ENCODE measurements around the gene ADGRV1. TPM values are rescaled to one million over a fixed set of nuclear protein-coding genes. Genes with fewer than 3 reads are reported as not detected.

ADGRV1 gene
- total RNA-seq, 4 donors from 2014 or later: 0.08 to 0.87 (median 0.41) TPM

GRCh38 chr5:91183743-91184142 lies 625.1 kb downstream of the ADGRV1 start:
- no peak overlapping the region for H3K4me3 ChIP-seq
- H3K4me1 ChIP-seq: peaks cover 0 to 20% (median 7%) of the 10 kb centered on the region in 3 donors
- no peaks in the 10 kb centered on the region for H3K27me3 ChIP-seq
- no peak for TF ChIP-seq EP300 (IDR thresholded peaks at IDR 0.05)
- TF ChIP-seq POLR2AphosphoS5 (IDR thresholded peaks at IDR 0.05): no peak
- no peak for TF ChIP-seq POLR2A (IDR thresholded peaks at IDR 0.05)
- TF ChIP-seq CTCF (IDR thresholded peaks at IDR 0.05): no peak
- 66 to 78% methylated on average over 2 to 4 of the region's 4 CpGs for WGBS, 2 donors (ENCODE audit: low coverage in 1 of 2)
- H3K36me3 ChIP-seq: no peaks in the 10 kb centered on the region
- ATAC-seq: no peak
- peak overlapping the region in 3 of 4 donors; percentile 29 to 63 (median 51) for H3K27ac ChIP-seq
- H3K9me3 ChIP-seq: no peaks in the 10 kb centered on the region

DNA sequence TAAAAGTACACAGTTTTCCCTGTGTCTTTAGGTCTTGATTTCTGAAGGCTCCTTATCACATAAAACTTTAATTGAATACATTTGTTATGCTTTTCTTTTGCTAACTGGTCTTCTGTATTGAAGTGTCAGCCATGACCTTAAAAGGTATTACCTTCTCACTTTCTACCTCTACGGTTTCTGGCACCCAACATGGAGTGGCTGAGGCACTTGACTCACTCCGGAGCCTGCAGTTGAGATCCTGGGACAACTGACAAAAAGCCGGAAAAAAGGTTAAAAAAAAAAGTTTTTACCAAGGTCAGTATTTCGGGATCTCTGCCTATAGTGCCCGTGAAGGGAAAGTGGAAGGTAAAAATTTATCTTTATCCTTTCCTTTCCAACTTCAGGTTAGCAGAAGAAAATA lies 627.5 kb downstream of the ADGRV1 start:
- Histone ChIP-seq H3K4me1 (peaks cover 2 to 33% (median 3%) of the 10 kb centered on the region in 3 donors), H3K27ac (no peak overlapping the region), H3K4me3 (no peak overlapping the region), H3K36me3 (no peaks in the 10 kb centered on the region), H3K27me3 (no peaks in the 10 kb centered on the region), H3K9me3 (no peaks in the 10 kb centered on the region)
- ATAC-seq: no peak
- 84 to 96% methylated on average over 3 to 5 of the region's 5 CpGs for WGBS, 2 donors (ENCODE audit: low coverage in 1 of 2)
- TF ChIP-seq CTCF (IDR thresholded peaks at IDR 0.05) (no peak), POLR2A (IDR thresholded peaks at IDR 0.05) (no peak), EP300 (IDR thresholded peaks at IDR 0.05) (no peak)

- Histone ChIP-seq H3K4me1 (peaks cover 2 to 33% (median 3%) of the 10 kb centered on the region in 3 donors), H3K27ac (no peak overlapping the region), H3K9me3 (no peaks in the 10 kb centered on the region), H3K4me3 (no peak overlapping the region), H3K27me3 (no peaks in the 10 kb centered on the region), H3K36me3 (no peaks in the 10 kb centered on the region)
- no peak for TF ChIP-seq EP300 (IDR thresholded peaks at IDR 0.05)
- TF ChIP-seq POLR2A (IDR thresholded peaks at IDR 0.05): no peak
- no peak for TF ChIP-seq CTCF (IDR thresholded peaks at IDR 0.05)
- no peak for TF ChIP-seq POLR2AphosphoS5 (IDR thresholded peaks at IDR 0.05)
- 87 to 98% methylated on average over 3 of the region's 3 CpGs for WGBS, 2 donors (ENCODE audit: low coverage in 1 of 2)
- no peak for ATAC-seq
These were observed 628.4 kb downstream of the ADGRV1 start for GRCh38 chr5:91187032-91187431.

DNA sequence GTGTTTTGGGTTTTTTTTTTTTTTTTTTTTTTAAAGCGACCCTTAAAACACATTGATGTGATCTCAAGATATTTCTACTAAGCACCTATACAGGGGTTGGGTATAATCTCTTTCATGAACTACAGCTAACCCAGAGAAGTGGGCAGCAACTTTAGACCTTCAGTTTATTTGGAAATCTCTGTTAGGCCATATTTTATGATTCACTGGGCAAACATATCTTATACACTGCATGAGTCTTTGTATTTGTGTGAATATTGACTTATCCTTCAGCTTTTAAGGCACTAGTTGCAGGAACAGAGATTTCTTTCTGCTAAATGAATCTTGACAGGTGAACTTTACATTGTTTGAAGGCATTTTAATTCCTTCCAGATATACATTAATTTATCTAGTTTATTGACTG lies 630.2 kb downstream of the ADGRV1 start:
- ATAC-seq: no peak
- TF ChIP-seq POLR2A (IDR thresholded peaks at IDR 0.05): no peak
- no peak for TF ChIP-seq EP300 (IDR thresholded peaks at IDR 0.05)
- no peak for TF ChIP-seq POLR2AphosphoS5 (IDR thresholded peaks at IDR 0.05)
- H3K4me3 ChIP-seq: no peak overlapping the region
- 92 to 100% methylated on average over 1 of the region's 1 CpG for WGBS, 2 donors (ENCODE audit: low coverage in 1 of 2)
- peak overlapping the region in 1 of 4 donors; percentile 79 for H3K27ac ChIP-seq
- H3K27me3 ChIP-seq: no peaks in the 10 kb centered on the region
- no peaks in the 10 kb centered on the region for H3K36me3 ChIP-seq
- H3K9me3 ChIP-seq: no peaks in the 10 kb centered on the region
- peaks cover 1 to 29% (median 2%) of the 10 kb centered on the region in 3 donors for H3K4me1 ChIP-seq

DNA sequence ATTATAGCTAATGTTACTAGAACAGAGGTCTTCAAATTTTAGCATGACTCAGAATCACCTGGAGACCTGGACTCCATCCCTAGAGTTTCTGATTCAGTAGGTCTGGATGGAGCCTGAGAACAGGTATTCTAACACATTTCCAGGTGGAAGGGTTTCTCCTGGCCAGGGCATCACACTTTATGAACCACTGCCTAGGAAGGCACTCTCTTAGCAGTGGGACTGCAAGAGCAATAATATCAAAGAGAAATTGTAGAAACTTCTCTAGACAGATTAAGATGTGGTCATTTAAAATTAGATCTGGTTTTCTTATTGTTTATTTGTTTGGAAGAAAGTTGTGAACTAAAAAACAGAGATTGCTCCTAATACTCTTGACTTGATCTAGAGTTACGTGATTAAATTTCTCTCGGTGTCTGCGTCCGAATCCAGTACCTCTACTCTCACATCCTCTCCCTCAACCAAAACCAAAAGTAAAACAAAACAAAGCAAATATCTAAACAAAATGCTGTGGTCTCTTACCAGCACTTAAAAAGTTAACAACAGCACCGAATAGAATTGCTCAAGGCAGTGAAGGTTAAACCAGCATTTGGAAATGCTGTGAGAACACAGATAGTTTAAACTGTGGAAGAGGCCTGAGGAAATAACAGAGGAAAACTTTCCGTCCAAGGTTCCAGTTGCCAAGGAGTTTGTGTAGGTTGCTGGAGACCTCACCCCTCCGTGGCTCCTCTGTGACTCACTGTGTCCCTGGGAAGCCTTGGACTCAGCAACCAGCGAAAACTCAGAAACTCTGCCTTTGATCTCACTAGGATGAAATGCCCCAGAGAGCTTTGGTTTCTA lies 631.1 kb downstream of the ADGRV1 start:
- 20% methylated on average over 5 to 8 of the region's 8 CpGs for WGBS, 2 donors (ENCODE audit: low coverage in 1 of 2)
- Histone ChIP-seq H3K36me3 (no peaks in the 10 kb centered on the region), H3K27me3 (no peaks in the 10 kb centered on the region), H3K9me3 (no peaks in the 10 kb centered on the region), H3K4me1 (peaks cover 0 to 20% (median 2%) of the 10 kb centered on the region in 3 donors), H3K4me3 (peak overlapping the region in 1 of 2 donors; percentile 13), H3K27ac (peak overlapping the region; percentile 58 to 79 (median 70))
- no peak for TF ChIP-seq EP300 (IDR thresholded peaks at IDR 0.05)
- TF ChIP-seq POLR2AphosphoS5 (IDR thresholded peaks at IDR 0.05): peak; percentile 49
- no peak for TF ChIP-seq CTCF (IDR thresholded peaks at IDR 0.05)
- no peak for TF ChIP-seq POLR2A (IDR thresholded peaks at IDR 0.05)
- ATAC-seq: peak; percentile 81
